HG03378 (cell line): ENCODE results near the gene ZNF687.
"Not testable (repeated sequence)": the region's sequence is repeated elsewhere in the genome, so short reads cannot be mapped to it uniquely, and the experiment has no call there.

ENCODE experiments used
- ATAC-seq: cut with Tn5 transposase; IDR thresholded peaks from one replicate; pipeline ENCODE4 v1.9.1; 2021; ENCODE audit warnings: mild to moderate bottlenecking, moderate library complexity; ENCODE audit not compliant: unreplicated experiment

The ZNF687 gene

GRCh38 chr1:151275341-151275740 lies 6.8 kb upstream of the ZNF687 start:
- ATAC-seq, result not testable (repeated sequence)

DNA sequence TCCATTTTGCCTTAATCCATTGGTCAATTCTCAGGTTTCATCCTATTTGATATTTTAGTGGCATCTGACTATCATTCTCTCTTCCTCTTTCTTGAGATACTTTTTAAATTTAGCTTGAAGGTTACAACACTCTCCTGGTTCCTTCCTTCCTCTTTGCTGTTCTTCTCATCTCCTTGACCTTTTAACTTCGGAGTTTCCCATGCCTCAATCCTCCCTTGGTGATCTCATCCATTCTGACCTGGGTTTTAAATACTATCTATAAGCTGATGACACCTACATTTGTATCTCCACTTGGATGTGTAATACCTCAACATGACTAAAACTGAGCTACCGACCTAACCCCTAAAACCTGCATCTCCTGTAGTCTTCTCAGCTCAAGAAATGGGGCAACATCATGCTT lies 4.8 kb upstream of the ZNF687 start:
- no peak for ATAC-seq

- ATAC-seq, result peak; percentile 40
Measured at GRCh38 chr1:151281225-151281968, 702 bp upstream of the ZNF687 start.

DNA sequence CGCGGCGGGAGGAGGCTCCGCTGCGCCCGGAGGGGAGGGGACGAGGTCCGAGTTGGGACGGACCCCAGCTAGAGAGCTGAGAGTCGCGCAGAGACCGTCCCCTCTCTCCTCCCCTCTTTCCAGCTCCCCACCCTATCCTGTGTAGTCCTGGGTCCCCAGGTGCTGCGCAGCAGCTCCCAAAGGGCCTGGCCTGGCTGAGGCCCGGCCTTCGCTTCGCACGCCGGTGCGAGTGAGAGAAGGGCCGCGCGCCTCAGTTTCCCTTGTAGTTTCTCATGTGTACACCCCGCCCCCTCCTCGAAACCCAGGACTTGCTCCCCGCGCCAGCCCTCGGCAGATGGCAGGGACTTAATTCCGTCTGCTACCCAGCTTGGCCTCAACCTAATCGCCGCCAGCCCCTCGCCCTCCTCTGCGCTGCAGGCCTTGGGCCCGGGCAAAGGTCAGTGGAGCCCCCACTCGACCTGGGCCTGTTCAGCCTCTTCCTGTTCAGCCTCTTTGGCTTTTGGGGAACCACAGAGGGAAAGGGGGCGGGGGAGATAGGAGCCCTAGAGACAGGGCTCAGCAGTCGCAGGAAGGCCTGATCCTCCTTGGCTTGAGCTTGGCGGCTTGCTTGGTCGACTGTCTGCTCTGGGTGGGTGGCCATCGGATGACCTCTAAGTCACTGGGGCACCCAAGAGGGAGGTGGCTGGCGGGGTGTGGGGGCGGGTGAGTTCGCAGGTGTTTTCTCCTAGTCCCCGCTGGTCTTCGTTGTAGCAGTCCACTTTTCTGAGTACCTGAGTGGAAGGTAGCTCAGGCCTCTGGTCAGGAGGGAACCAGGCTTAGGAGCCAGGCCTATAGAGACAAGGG lies 1.0 kb downstream of the ZNF687 start:
- no peak for ATAC-seq

DNA sequence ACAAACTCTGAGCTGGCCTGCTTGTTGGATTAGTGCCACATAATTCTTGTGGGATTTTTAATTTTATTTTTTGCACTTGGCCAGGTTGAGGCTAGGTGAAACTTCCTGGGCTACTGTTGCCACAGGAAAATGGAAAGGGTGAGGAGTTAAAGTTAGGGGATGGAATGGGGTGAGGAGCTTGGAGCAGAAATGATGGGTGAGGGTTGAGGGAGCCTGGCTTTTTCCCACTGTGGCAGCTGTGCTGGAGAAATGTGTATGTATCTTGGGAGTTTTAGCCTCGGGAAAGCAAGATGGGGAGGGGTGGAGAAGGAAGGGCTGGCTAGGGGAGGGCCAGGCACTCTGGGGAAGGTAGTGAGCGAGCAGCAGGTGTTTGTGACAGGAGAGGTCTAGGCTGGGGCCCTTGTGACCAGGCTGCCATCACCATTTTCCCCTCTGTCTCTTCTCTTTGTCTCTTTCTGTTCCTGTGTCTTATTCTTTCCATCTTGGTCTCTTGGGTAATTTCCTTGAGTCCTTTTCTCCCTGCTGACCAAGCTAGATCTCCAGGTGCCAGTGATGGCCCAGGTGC lies 2.0 kb downstream of the ZNF687 start:
- ATAC-seq, result no peak

GRCh38 chr1:151286619-151287340 lies 4.7 kb downstream of the ZNF687 start:
- no peak for ATAC-seq

GRCh38 chr1:151287341-151287699 lies 5.2 kb downstream of the ZNF687 start:
- ATAC-seq, result no peak

GRCh38 chr1:151287767-151288500 lies 5.8 kb downstream of the ZNF687 start:
- no peak for ATAC-seq

DNA sequence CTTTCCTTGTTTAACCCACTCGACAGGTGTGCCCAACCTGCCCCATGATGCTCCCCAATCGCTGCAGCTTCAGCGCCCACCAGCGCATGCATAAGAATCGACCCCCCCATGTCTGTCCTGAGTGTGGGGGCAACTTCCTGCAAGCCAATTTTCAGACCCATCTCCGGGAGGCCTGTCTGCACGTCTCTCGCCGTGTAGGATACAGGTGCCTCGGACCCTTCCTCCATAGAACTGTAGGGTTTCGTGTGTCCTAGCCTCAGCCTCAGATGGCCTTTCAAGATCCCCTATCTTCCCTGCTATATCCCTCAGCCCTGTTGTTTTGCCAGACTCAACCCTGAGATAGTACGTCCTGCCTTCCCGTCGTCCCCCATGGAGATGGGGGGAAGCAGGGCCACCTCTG lies 6.4 kb downstream of the ZNF687 start:
- ATAC-seq, result no peak

DNA sequence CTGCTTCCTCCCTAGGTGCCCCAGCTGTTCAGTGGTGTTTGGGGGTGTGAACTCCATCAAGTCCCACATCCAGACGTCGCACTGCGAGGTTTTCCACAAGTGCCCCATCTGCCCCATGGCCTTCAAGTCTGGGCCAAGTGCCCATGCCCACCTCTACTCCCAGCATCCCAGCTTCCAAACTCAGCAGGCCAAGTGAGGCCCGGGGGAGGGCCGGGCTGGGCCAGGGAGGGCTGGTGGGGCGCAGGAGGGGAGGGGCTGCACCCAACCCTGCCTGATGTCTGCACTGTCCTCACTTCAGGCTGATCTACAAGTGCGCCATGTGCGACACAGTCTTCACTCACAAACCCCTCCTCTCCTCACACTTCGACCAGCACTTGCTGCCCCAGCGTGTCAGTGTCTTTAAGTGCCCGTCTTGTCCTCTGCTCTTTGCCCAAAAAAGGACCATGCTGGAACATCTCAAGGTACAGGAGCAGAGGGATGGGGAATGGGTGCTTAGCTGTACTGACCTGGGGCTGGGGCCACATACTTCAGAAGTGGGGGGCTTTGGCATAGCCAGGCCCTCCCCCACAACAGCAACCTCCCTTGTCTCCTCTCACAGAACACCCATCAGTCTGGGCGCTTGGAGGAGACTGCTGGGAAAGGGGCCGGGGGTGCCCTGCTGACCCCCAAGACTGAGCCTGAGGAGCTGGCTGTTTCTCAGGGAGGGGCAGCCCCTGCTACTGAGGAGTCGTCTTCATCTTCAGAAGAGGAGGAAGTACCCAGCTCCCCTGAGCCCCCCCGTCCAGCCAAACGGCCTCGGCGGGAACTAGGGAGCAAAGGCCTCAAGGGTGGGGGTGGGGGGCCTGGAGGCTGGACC lies 7.2 kb downstream of the ZNF687 start:
- no peak for ATAC-seq

GRCh38 chr1:151289991-151290708 lies 8.1 kb downstream of the ZNF687 start:
- ATAC-seq, result no peak

DNA sequence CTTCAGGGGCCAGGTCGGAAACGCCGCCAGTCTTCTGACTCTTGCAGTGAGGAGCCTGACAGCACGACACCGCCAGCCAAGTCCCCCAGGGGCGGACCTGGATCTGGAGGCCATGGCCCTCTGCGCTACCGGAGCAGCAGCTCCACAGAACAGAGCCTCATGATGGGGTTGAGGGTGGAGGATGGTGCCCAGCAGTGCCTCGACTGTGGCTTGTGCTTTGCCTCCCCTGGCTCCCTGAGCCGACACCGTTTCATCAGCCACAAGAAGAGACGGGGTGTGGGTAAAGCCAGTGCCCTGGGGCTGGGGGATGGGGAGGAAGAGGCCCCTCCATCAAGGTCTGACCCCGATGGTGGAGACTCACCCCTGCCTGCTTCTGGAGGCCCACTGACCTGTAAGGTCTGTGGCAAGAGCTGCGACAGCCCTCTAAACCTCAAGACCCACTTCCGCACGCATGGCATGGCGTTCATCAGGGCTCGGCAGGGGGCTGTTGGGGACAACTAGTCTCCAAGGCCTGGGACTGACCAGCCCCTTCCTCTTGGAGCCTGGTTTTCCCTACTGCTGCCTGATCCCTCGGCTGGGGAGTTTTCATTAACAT lies 8.7 kb downstream of the ZNF687 start:
- ATAC-seq, result no peak

DNA sequence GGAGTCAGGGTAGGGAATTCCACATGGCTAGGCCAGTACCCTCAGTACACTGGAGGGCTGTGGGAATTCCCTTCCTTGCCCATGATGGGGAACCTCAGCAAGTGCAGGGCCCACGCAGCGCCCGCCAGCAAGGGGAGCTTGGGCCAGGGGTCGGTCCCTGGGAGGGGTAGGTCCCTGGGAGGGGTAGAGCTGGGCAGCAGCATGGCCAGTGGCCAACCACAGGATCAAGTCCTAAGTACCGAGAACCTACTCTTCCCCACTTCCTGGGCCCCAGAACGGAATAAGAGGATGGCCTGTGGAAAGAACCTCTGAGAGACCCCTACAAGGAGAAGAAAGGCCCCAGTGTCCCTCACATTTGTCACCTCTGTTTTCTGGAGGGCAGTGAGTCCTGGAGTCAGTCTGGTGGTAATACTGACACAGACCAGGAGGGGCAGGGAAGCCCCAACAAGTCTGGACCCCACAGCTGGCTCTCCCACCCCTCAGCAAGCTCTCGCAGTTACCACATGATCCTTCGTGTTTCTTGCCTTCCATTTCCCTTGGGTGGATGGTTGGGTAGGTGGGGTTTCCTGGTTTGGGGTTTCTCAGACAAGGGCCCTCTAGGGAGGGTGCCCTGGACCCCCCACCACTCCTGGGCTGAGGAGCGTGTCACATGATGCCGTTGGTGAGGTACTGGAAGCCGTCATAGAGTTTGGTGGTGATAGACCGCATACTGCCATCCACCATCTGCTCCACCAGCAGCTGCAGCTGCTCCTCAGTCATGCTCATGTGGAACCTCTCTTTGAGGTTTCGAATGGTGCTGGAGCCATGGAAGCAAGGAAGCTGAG lies 10.3 kb downstream of the ZNF687 start:
- no peak for ATAC-seq

DNA sequence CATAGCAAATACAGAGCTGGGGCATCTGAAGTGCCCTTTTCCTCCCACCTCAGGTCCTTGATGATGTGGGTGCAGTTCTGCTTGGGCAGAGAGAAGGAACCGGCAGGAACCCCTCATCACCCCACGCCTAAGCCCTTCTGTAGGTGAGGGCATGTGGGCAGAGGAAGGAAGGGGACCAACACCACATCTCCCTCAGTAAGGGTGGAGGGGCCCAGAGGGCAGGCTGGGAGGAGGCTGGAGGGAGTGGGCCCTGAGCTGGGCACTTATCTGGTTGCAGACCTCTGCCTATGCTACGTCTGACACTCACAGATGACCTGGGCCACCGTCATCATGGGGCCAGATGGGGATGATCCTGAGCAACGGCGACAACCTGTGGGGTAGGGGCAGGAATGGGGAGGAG lies 11.0 kb downstream of the ZNF687 start:
- no peak for ATAC-seq

DNA sequence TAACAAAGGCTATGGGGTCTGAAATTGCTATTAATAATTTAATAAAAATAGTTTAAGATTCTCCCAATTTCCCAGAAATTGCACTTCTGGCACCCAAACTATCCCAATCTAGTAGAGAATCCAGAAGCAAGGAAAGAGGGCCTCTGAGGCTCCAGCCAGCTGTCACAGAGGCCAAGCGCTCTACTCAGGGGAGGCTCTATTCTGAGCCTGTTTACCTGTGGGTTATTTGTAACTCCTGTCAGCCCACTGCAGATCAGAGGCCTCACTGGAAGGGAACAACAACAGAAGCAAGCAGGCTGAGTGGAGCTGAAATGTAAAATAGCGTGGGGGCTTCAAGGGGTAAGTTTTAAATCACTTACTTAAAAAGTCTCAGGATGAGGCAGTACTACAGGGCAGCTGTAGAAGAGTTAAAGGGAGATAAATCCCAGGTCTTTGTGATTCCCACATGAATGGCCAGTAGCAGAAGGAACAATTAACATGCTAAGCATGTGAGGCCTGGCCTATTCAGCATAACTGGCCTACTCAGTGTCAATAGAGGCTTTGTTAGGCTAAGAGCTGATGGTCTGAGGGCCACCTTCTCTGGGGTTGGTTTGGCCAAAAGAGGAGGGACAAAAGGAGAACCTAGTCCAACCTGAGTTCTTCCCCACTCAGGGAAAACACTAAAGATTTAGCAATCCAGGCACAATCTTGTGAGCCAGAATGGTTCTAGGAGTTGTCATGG lies 12.8 kb downstream of the ZNF687 start:
- no peak for ATAC-seq

GRCh38 chr1:151309811-151310323 lies 27.8 kb downstream of the ZNF687 start:
- ATAC-seq, result no peak

- no peak for ATAC-seq
Measured at GRCh38 chr1:151311011-151311410, 28.9 kb downstream of the ZNF687 start.
